HG02610 (cell line): ENCODE data around the gene TMEM35B.
"Not testable (repeated sequence)": the region's sequence is repeated elsewhere in the genome, so short reads cannot be mapped to it uniquely, and the experiment has no call there.

Source experiments
- ATAC-seq: cut with Tn5 transposase; IDR thresholded peaks from one replicate; pipeline ENCODE4 v1.9.1; 2021; ENCODE audit warnings: mild to moderate bottlenecking, moderate library complexity; ENCODE audit not compliant: unreplicated experiment

TMEM35B gene

DNA sequence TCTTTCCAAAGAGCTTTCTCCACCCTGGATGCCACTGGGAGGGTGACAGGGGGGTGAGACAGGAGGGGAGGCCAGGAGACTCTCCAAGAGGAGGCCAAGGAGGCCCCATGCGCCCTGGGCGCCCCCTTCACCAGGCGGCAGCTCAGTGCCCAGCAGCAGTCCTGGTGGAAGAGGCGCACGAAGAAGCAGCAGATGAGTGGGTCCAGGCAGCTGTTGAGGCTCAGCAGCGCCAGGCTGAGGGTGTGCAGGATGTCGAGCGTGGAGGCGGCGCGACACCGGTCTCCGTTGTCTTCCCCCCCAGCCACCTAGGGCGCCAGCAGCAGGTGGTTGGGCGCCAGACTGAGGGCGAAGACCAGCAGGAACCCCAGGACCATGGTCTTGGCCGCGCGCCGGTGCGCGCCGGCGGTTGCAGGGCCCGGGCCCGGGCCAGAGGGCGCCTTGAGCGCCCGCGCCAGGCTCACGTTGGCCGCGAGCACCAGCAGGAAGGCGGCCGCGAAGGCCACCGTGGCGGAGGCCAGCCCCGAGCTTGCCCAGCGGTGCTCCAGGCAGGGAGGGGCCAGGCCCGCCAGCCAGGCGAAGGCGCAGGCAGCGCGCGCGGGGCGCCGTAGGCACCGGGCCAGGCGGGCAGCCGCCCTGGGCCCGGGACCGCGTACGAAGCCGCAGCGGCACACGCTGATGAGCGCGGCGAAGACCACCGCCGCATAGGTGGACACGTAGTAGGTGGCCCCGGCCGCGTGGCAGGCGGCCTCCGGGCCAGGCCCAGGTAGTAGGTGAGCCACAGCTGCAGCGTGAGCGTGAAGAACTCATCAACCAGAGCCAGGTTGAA, 8.6 kb downstream of the TMEM35B start:
- no peak for ATAC-seq

GRCh38 chr1:34975771-34976170, 9.4 kb downstream of the TMEM35B start:
- ATAC-seq, result no peak

DNA sequence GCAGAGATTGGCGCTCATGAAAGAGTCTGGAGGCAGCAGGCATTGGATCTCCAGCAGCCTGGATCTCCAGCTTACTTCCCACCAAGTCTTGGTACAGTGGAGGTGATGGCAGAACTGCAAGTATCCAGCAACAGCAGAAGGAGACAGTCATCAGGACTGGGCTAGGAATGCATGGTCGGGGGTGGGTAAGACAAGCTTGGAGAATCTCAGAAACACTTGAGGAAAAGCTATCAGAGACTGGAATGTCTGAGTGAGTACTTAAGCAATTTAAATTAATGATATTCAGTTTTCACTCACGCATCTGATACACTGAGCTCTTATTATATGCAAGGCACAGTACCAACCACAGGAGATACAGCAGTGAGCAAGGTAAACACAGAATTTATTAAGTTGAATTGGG, 9.8 kb downstream of the TMEM35B start:
- ATAC-seq, result no peak

GRCh38 chr1:34974626-34975025, 10.5 kb downstream of the TMEM35B start:
- ATAC-seq, result no peak

- no peak for ATAC-seq
Measured at GRCh38 chr1:34973326-34973725, 11.8 kb downstream of the TMEM35B start.

DNA sequence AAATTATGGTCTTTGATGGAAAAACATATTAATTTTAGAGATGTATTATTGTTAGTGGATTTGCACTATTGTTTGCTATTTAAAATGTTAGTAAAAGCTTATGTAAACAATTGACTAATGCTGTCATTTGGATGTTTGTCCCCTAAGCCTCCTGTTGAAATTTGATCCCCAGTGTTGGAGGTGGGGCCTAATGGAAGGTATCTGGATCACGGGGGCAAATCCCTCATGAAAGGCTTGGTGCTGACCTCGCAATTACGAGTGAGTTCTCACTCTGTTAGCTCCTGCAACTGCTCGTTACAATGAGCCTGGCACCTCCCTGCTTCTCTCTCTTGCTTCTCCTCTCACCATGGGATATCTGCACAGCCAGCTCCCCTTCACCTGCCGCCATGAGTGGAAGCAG, 14.3 kb downstream of the TMEM35B start:
- no peak for ATAC-seq

DNA sequence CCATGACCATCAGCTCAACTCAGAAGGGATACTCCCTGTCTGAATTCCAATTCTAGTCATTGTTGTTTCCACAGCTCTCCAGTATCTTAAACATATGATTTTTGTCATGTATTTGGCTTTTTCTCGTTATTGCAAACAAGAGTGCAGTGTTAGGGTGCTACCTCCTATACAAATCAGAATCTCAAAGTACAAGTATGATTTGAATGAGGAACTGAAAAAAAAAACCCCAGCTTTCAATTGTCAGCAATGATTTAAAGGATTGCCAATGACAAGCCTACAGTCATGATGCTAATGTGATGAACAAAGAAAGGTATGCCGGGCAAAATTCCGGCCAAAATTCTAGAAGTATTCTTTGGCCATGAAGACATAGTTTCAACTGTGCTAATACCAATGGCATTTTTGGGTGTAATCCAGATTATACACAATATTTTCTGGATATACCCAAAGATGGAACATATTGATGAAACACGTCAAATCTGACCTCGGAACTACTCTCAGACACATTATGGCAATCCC, 14.9 kb downstream of the TMEM35B start:
- no peak for ATAC-seq

GRCh38 chr1:34968297-34968696, 16.9 kb downstream of the TMEM35B start:
- not testable (repeated sequence) for ATAC-seq

DNA sequence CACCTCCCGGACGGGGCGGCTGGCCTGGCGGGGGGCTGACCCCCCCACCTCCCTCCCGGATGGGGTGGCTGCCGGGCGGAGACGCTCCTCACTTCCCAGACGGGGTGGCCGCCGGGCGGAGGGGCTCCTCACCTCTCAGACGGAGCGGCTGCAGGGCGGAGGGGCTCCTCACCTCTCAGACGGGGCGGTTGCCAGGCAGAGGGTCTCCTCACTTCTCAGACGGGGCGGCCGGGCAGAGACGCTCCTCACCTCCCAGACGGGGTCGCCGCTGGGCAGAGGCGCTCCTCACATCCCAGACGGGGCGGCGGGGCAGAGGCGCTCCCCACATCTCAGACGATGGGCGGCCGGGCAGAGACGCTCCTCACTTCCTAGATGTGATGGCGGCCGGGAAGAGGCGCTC, 17.5 kb downstream of the TMEM35B start:
- not testable (repeated sequence) for ATAC-seq

- no peak for ATAC-seq
Measured at GRCh38 chr1:34965597-34965996, 19.6 kb downstream of the TMEM35B start.

GRCh38 chr1:34950428-34950827, 34.7 kb downstream of the TMEM35B start:
- no peak for ATAC-seq

DNA sequence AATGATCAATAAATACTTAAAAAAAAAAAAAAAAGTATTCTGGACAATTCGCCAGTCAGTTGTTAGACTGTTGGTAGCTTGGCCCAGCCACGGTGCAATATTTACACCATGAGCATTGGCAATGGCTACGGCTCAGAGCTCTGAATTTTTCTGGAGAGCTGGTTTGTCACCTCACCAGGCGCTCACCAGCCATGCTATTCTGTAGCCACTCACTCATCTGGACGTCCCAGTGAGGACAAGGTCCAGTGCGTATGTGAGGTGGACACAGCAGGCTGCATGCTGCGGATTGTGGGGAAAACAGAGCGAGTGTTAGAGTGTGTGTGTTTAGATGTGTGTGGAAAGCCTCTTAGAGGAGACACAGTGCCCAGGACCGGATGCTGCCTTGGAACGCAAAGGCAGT, 36.4 kb downstream of the TMEM35B start:
- ATAC-seq, result not testable (repeated sequence)

- ATAC-seq, result not testable (repeated sequence)
Measured at GRCh38 chr1:34947641-34948314, 37.4 kb downstream of the TMEM35B start.

DNA sequence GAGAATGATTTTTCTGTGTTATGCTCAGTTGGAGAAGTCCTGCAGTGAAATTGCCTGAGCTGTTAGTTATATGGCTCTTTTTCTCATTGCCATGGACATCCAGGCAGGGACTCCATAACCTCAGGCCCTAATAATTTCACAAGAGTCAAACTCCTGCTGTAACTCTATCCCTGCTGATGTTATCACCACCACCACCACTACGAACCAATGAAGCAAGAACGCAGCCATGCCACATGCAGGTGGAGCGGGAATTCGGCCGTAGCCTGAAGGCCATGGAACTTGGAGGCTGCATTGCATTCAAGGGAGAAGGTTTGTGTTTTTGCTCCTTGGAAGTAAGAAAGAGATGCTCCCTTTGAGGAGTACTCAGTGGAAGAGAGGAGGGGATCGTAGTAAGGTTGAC, 38.9 kb downstream of the TMEM35B start:
- ATAC-seq, result no peak

- ATAC-seq, result not testable (repeated sequence)
Measured at GRCh38 chr1:34941798-34942197, 43.3 kb downstream of the TMEM35B start.
